ENCODE data around the gene YIPF6.
"Not testable (repeated sequence)": the region's sequence is repeated elsewhere in the genome, so short reads cannot be mapped to it uniquely, and the experiment has no call there.

YIPF6 gene

GRCh38 chrX:68503836-68504636 lies 5.2 kb downstream of the YIPF6 start:
- no peak for DNase-seq (ENCODE audit: low read depth in 3 of 3, low spot score in 1 of 3)

- no peak for DNase-seq (ENCODE audit: low read depth in 3 of 3, low spot score in 1 of 3)
Measured at GRCh38 chrX:68506649-68507048, 7.8 kb downstream of the YIPF6 start.

- DNase-seq (ENCODE audit: low read depth in 3 of 3, low spot score in 1 of 3) = no peak
Measured at GRCh38 chrX:68508799-68509198, 9.9 kb downstream of the YIPF6 start.

- no peak for DNase-seq (ENCODE audit: low read depth in 3 of 3, low spot score in 1 of 3)
Measured at GRCh38 chrX:68511255-68511654, 12.4 kb downstream of the YIPF6 start.

GRCh38 chrX:68524680-68525079 lies 25.8 kb downstream of the YIPF6 start:
- DNase-seq (ENCODE audit: low read depth in 3 of 3, low spot score in 1 of 3) = not testable (repeated sequence)

GRCh38 chrX:68532831-68533533 lies 34.1 kb downstream of the YIPF6 start:
- no peak for DNase-seq (ENCODE audit: low read depth in 3 of 3, low spot score in 1 of 3)

GRCh38 chrX:68533656-68534055 lies 34.8 kb downstream of the YIPF6 start:
- no peak for DNase-seq (ENCODE audit: low read depth in 3 of 3, low spot score in 1 of 3)

- no peak for DNase-seq (ENCODE audit: low read depth in 3 of 3, low spot score in 1 of 3)
Measured at GRCh38 chrX:68534691-68535090, 35.8 kb downstream of the YIPF6 start.

GRCh38 chrX:68536429-68536828 lies 37.6 kb downstream of the YIPF6 start:
- no peak for DNase-seq (ENCODE audit: low read depth in 3 of 3, low spot score in 1 of 3)

GRCh38 chrX:68536884-68537283 lies 38.0 kb downstream of the YIPF6 start:
- no peak for DNase-seq (ENCODE audit: low read depth in 3 of 3, low spot score in 1 of 3)

- no peak for DNase-seq (ENCODE audit: low read depth in 3 of 3, low spot score in 1 of 3)
Measured at GRCh38 chrX:68550193-68550592, 51.3 kb downstream of the YIPF6 start.

GRCh38 chrX:68556036-68556435 lies 57.2 kb downstream of the YIPF6 start:
- DNase-seq (ENCODE audit: low read depth in 3 of 3, low spot score in 1 of 3) = no peak

- DNase-seq (ENCODE audit: low read depth in 3 of 3, low spot score in 1 of 3) = not testable (repeated sequence)
Measured at GRCh38 chrX:68557126-68557525, 58.3 kb downstream of the YIPF6 start.

GRCh38 chrX:68559905-68560304 lies 61.1 kb downstream of the YIPF6 start:
- not testable (repeated sequence) for DNase-seq (ENCODE audit: low read depth in 3 of 3, low spot score in 1 of 3)

- no peak for DNase-seq (ENCODE audit: low read depth in 3 of 3, low spot score in 1 of 3)
Measured at GRCh38 chrX:68568136-68568535, 69.3 kb downstream of the YIPF6 start.

GRCh38 chrX:68570598-68570997 lies 71.7 kb downstream of the YIPF6 start:
- no peak for DNase-seq (ENCODE audit: low read depth in 3 of 3, low spot score in 1 of 3)

- DNase-seq (ENCODE audit: low read depth in 3 of 3, low spot score in 1 of 3) = no peak
Measured at GRCh38 chrX:68571292-68571609, 72.4 kb downstream of the YIPF6 start.

GRCh38 chrX:68571610-68572311 lies 72.9 kb downstream of the YIPF6 start:
- no peak for DNase-seq (ENCODE audit: low read depth in 3 of 3, low spot score in 1 of 3)

GRCh38 chrX:68574240-68574639 lies 75.4 kb downstream of the YIPF6 start:
- no peak for DNase-seq (ENCODE audit: low read depth in 3 of 3, low spot score in 1 of 3)

GRCh38 chrX:68579810-68580209 lies 81.0 kb downstream of the YIPF6 start:
- no peak for DNase-seq (ENCODE audit: low read depth in 3 of 3, low spot score in 1 of 3)

GRCh38 chrX:68584221-68584620 lies 85.4 kb downstream of the YIPF6 start:
- DNase-seq (ENCODE audit: low read depth in 3 of 3, low spot score in 1 of 3) = no peak
